HepG2 (cell line): ENCODE data around the gene CTNND1.

ENCODE experiments used
- ADNP ChIP-seq: sonication (generic); formaldehyde crosslinking; IDR thresholded peaks from 2 replicates; pipeline ENCODE4 v1.4.0; 2020; ENCODE audit warnings: missing genetic modification reagents
- HHEX ChIP-seq: IDR thresholded peaks from 2 replicates; pipeline ENCODE4 v1.6.1; 2016; ENCODE audit warnings: control low read depth
- MYC ChIP-seq: sonication (generic); formaldehyde crosslinking; IDR thresholded peaks from 2 replicates; pipeline ENCODE4 v1.9.0; 2021; ENCODE audit warnings: missing genetic modification reagents, borderline replicate concordance
- NFRKB ChIP-seq: fragments of 450-650 bp; IDR thresholded peaks from 2 replicates; pipeline ENCODE4 v1.6.1; 2017
- POLR2A ChIP-seq, 2 experiments: IDR thresholded peaks; 2 replicates each; pipeline ENCODE4 v1.6.1; 2011; ENCODE audit warnings: low read depth in 2 of 2, low read length in 2 of 2, mild to moderate bottlenecking in 1 of 2, moderate library complexity in 1 of 2; ENCODE audit not compliant: insufficient read depth in 1 of 2
- RNF2 ChIP-seq: fragments of 450-650 bp; conservative IDR thresholded peaks from 2 replicates; pipeline ENCODE4 v1.6.1; 2016; ENCODE audit warnings: low read depth
- SIN3A ChIP-seq: IDR thresholded peaks from 2 replicates; pipeline ENCODE4 v1.6.1; 2011; ENCODE audit warnings: low read depth, mild to moderate bottlenecking, control low read depth, low read length, borderline replicate concordance
- ZNF337 ChIP-seq: sonication (generic); formaldehyde crosslinking; IDR thresholded peaks from 2 replicates; pipeline ENCODE4 v1.5.1; 2020; ENCODE audit warnings: missing genetic modification reagents, low read depth, mild to moderate bottlenecking, borderline replicate concordance
- ZNF709 ChIP-seq: sonication (generic); formaldehyde crosslinking; IDR thresholded peaks from 2 replicates; pipeline ENCODE4 v1.5.0; 2020; ENCODE audit warnings: mild to moderate bottlenecking, missing genetic modification reagents
- ZSCAN20 ChIP-seq: sonication (generic); formaldehyde crosslinking; IDR thresholded peaks from 2 replicates; pipeline ENCODE4 v1.4.0; 2020; ENCODE audit warnings: missing genetic modification reagents, mild to moderate bottlenecking, borderline replicate concordance
- TF ChIP-seq, protein P1 (sequence below), 2 experiments: IDR thresholded peaks; 2 replicates each; pipeline ENCODE4 v1.6.1; 2011 to 2012; ENCODE audit warnings: low read length in 2 of 2, borderline replicate concordance in 1 of 2, low read depth in 1 of 2, mild to moderate bottlenecking in 1 of 2, moderate library complexity in 1 of 2
- TF ChIP-seq, protein P2 (sequence below): IDR thresholded peaks from 2 replicates; pipeline ENCODE4 v1.4.0; 2020; ENCODE audit warnings: mild to moderate bottlenecking, missing genetic modification reagents
- TF ChIP-seq, protein P3 (sequence below): sonication (generic); formaldehyde crosslinking; IDR thresholded peaks from 2 replicates; pipeline ENCODE4 v1.4.0; 2020; ENCODE audit warnings: mild to moderate bottlenecking, low read depth, missing genetic modification reagents

DNA sequence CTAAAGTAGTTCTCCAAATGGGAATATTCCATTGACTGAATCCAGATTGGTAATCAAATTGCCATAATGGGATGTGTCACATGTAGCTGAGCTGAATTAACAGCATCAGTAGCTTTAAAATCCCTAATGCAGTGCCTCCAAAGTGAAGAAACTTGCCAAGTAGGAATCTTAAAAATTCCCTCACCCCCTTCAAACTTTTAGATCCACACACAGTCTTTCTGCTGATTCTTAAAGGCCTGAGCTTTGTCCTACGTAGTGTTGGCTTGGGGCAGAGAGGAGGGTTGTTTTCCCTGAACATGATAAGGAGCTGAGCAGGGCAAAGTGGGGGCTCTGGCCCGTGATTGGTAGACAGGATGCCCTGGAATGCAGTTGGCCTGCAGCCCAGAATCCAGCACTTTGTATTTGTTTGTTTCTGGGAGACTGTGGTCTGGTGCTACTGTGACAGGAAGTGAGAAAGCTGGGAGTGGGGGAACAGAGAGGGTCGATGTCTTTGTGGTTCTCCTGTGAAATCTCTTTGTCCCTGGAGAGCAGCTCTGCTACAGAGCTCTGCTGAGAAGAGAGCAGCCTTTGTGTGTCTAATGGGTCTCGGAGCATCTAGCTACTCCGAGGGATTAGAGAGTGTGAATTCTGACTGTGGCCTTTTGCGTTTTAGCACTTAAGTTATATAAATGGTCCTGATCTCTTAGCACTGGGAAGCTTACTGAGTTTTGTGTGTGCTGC lies 16.9 kb downstream of the CTNND1 start:
- TF ChIP-seq ZNF337 (CRISPR knock-in tag), result no peak
- TF ChIP-seq, protein P1, sequence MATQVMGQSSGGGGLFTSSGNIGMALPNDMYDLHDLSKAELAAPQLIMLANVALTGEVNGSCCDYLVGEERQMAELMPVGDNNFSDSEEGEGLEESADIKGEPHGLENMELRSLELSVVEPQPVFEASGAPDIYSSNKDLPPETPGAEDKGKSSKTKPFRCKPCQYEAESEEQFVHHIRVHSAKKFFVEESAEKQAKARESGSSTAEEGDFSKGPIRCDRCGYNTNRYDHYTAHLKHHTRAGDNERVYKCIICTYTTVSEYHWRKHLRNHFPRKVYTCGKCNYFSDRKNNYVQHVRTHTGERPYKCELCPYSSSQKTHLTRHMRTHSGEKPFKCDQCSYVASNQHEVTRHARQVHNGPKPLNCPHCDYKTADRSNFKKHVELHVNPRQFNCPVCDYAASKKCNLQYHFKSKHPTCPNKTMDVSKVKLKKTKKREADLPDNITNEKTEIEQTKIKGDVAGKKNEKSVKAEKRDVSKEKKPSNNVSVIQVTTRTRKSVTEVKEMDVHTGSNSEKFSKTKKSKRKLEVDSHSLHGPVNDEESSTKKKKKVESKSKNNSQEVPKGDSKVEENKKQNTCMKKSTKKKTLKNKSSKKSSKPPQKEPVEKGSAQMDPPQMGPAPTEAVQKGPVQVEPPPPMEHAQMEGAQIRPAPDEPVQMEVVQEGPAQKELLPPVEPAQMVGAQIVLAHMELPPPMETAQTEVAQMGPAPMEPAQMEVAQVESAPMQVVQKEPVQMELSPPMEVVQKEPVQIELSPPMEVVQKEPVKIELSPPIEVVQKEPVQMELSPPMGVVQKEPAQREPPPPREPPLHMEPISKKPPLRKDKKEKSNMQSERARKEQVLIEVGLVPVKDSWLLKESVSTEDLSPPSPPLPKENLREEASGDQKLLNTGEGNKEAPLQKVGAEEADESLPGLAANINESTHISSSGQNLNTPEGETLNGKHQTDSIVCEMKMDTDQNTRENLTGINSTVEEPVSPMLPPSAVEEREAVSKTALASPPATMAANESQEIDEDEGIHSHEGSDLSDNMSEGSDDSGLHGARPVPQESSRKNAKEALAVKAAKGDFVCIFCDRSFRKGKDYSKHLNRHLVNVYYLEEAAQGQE (IDR thresholded peaks at IDR 0.05; ENCODE audit: borderline replicate concordance in 1 of 2, low read depth in 1 of 2, low read length in 2 of 2), result peak in 1 of 2 experiments; percentile 69; a peak in 1 of 4 replicates
- TF ChIP-seq RNF2, result no peak
- no peak for TF ChIP-seq MYC (CRISPR knock-in tag)
- no peak for TF ChIP-seq NFRKB
- peak; percentile 53 to 90; a peak in 3 of 4 replicates for TF ChIP-seq POLR2A (IDR thresholded peaks at IDR 0.05; ENCODE audit: insufficient read depth in 1 of 2, low read depth in 2 of 2, low read length in 2 of 2)
- 0 out of 2 replicates have a peak, but pooled peaks have one; percentile 27 for TF ChIP-seq SIN3A
- TF ChIP-seq, protein P2, sequence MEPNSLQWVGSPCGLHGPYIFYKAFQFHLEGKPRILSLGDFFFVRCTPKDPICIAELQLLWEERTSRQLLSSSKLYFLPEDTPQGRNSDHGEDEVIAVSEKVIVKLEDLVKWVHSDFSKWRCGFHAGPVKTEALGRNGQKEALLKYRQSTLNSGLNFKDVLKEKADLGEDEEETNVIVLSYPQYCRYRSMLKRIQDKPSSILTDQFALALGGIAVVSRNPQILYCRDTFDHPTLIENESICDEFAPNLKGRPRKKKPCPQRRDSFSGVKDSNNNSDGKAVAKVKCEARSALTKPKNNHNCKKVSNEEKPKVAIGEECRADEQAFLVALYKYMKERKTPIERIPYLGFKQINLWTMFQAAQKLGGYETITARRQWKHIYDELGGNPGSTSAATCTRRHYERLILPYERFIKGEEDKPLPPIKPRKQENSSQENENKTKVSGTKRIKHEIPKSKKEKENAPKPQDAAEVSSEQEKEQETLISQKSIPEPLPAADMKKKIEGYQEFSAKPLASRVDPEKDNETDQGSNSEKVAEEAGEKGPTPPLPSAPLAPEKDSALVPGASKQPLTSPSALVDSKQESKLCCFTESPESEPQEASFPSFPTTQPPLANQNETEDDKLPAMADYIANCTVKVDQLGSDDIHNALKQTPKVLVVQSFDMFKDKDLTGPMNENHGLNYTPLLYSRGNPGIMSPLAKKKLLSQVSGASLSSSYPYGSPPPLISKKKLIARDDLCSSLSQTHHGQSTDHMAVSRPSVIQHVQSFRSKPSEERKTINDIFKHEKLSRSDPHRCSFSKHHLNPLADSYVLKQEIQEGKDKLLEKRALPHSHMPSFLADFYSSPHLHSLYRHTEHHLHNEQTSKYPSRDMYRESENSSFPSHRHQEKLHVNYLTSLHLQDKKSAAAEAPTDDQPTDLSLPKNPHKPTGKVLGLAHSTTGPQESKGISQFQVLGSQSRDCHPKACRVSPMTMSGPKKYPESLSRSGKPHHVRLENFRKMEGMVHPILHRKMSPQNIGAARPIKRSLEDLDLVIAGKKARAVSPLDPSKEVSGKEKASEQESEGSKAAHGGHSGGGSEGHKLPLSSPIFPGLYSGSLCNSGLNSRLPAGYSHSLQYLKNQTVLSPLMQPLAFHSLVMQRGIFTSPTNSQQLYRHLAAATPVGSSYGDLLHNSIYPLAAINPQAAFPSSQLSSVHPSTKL, result peak; percentile 90
- TF ChIP-seq ADNP, result no peak
- TF ChIP-seq ZSCAN20 (CRISPR knock-in tag), result no peak
- TF ChIP-seq, protein P3, sequence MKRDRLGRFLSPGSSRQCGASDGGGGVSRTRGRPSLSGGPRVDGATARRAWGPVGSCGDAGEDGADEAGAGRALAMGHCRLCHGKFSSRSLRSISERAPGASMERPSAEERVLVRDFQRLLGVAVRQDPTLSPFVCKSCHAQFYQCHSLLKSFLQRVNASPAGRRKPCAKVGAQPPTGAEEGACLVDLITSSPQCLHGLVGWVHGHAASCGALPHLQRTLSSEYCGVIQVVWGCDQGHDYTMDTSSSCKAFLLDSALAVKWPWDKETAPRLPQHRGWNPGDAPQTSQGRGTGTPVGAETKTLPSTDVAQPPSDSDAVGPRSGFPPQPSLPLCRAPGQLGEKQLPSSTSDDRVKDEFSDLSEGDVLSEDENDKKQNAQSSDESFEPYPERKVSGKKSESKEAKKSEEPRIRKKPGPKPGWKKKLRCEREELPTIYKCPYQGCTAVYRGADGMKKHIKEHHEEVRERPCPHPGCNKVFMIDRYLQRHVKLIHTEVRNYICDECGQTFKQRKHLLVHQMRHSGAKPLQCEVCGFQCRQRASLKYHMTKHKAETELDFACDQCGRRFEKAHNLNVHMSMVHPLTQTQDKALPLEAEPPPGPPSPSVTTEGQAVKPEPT (CRISPR knock-in tag), result no peak
- peak; percentile 48; the same call in 1 of the 2 replicates for TF ChIP-seq HHEX (CRISPR knock-in tag)
- 0 out of 2 replicates have a peak, but pooled peaks have one; percentile 59 for TF ChIP-seq ZNF709 (CRISPR knock-in tag)
